GM19240 (cell line): ENCODE results near the gene SERTAD4.

ENCODE experiments used
- DNase-seq: peaks from one replicate; pipeline ENCODE4 v3.0.0; 2011; ENCODE audit warnings: low spot score; ENCODE audit not compliant: insufficient read length

SERTAD4 gene

DNA sequence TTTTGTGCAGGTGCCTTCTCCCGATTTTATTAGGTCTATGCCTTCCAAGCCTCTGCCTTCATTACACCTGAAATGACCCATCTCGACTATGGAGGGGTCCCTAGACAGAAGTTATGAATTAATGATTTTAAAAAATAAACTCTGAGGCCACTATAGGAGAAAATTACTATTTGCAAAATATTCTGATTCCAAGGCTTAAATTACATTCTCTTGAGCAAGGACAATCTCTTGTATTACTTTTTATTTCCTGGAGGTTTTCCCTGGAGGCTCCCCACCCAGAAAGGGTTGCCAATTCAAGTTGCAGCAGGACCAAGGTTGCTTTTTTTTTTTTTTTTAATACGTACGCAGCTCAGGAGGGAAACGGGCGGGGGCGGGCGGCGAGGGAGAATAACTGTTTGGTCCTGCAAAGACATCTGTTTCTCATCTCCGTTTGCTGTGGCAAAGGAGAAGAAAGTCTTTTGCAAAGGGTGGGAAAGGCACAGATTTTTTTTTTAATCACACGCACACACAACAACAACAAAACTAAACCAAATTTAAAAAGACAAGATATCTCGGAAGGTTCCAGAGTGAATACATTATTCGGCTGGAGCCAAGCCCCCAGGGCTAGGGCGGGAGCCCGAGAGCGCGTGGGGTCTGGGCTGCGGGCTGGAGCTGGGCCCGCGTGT lies 618 bp upstream of the SERTAD4 start:
- no peak for DNase-seq

DNA sequence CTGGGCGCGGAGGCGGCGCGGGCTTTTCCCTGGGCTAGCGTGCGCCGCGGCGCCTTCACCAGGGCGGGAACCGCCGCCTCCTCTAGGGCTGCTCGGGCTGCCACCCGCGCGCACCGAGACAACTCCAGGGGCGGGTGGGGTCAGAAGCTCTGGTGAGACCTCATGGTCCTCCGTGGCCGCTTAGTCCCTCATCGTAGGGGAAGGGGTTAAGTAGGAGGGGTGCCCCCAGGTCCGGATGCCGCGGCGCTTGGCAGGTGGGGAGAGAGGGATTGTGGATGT lies 559 bp downstream of the SERTAD4 start:
- DNase-seq, result no peak

DNA sequence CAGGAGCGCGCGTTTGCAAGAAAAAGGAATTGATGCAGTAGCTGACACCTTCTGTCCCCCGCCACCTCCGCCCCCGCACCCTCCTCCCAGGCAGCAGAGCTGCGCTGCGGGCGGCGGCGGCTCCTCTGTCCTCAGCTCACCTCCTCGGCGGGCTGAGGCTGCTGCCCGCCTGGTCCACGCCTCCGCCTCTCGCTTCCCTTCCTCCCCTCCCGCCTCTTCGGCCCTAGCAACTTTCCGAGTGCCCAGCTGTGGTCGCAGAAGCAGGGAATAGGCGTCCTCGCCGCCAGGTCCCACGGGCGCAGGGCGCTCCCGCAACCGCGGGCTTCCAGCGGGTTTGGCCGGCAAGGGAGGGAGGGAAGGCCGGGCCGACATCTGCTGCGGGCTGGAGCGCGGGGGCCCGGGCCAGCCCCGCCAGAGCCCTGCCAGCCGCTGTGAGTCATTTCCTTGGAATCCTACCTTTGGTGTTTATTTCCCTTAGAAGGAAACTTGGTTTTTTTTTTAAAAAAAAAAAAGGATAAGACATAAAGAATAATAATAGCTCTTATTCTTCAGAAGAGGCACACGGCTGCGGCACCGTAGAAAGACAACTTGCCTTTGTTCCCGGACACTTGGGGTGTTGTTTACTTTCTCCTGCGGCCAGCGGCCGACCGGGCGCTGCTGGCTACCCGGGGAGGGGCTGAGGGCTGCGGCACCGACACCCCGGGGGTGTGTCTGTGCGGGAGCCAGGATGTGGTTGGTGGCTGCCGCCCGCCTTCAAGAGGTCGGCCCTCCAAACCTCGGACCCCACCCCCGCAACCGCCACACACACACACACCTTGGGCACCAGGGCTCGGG lies 1.1 kb downstream of the SERTAD4 start:
- DNase-seq, result no peak

DNA sequence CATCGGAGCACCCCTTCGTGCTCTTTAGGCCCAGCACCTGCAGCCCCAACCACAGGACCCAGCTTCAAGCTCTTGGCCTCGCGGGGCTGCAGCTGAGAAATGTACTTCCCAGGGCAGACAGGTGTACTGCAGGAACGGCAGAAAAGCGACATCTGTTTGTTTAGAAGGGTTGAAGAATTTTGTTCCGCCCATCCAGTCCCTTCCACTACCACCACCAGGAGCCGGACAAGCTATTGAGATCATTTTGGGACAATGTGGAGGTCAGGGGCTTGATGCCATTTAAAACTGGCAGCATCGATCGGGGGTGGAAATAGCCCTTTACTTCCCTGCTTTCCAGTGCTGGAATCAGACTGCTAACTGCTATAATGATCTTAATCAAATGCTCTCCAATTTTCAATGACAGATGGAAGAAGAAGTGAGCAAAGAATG lies 1.7 kb downstream of the SERTAD4 start:
- DNase-seq, result no peak

DNA sequence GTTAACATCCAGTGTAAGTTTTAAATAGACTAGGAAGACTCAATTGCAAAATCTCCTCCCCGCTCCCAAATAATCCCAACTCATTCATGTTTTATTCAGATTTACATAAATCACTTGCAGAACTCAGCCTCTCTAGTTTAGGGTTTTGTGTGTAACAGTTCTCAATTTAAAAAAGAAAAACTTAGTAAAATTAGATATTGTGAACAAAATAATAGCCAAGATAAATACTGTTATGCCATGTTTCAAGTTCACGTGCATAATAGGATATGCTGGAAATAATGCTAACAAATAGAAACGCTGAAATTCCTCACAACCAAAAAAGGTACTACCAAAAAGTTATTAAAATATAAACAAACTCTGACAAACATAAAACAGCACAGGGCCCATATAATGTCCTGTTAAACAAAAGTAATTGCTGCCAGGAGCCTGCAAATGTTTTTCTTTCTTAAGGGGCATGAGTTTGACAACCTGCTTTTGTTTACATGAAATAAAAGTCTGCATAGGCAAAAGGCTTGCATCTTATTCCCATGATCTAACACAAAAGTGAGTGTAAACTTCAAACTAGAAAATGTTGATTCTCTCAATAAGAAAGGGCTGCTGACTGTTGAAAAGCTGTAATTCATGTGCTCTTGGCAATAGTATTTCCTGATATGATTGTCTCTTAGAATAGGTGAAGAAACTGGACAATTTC lies 2.9 kb downstream of the SERTAD4 start:
- DNase-seq, result no peak

DNA sequence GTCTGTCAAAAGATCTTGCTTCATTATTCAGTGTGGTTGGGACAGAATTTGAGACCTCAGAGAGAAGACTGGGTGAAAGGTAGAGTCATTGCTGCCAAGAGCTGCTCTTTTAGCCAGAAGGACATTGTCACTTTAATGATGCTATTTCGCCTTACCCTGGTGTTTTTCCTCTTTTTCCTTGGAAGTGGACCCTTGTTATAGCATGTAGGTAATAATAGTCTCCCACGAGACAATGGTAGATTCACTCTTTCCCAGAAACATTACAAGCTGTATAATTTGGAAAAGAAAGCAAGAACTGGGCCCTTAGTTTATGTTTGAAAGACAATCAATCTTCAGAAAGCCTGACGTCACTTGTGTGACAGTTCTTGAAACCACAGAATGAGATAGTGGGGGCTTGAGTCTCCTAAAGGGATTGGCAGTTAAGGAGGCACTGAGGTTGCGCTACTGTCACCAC lies 3.8 kb downstream of the SERTAD4 start:
- DNase-seq, result no peak

DNA sequence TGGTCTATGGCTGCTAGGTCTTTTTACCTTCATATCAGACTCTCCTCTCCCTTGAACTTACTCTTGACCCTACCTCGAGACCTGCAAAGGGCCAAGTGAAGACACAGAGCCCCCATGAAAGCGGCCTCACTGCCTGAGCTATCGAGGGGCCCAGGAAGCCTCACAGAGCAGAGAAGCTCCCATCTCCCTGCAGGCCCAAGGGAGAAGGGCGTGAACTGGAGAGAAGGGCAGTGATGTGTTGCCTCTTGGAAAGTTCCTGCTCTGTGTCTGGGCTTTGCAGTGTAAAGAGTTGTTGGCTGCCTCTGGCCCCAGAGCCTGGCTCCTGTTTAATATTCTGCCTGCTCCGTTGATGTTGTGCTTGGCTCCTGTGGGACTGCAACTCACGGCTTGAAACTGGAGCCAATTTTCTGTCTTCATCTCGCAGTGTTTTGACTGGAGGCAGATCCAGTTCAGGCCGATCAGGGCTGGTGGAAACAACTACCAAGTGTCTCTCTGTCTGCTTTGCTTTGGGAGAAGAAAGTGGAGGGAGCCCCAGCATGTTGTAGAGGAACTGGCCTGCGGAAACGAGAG lies 4.3 kb downstream of the SERTAD4 start:
- DNase-seq, result no peak

DNA sequence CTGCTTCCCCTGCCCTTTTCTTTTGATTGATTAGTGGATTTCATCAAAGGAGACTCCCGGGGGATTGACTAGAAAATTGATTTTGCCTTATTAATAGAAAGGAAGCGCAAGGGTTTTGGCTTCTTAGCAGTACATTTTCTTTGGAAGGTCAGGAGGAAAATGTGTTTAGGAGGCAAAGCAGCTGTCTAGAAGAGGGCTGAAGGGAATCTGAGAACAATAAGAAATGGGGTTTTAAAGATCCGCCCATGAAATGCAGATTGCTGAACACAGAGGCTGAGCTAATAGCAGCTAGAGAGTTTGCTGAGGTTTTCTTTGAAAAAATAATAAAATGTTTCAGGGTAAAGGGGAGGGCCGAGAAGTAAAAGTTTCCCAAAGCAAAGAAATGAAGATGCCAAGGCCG lies 4.9 kb downstream of the SERTAD4 start:
- no peak for DNase-seq

DNA sequence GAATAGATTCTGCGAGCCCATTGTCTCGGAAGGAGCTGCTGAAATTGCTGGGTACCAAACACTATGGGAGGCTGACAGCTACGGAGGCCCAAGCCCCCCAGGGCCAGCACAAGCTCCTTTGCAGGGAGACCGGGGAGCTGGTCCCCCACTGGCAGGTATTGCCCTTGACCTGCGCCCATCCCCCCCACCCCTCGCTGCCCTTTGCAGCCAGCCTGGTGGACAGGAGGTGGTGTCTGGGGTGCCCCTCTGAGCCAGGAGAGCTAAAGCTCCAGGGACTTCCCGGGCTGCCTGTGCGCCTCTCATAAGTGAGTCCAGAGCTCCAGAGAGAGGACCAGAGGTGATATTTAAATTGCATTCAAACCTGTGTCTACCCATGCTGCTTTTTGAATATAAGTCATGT lies 5.4 kb downstream of the SERTAD4 start:
- no peak for DNase-seq

DNA sequence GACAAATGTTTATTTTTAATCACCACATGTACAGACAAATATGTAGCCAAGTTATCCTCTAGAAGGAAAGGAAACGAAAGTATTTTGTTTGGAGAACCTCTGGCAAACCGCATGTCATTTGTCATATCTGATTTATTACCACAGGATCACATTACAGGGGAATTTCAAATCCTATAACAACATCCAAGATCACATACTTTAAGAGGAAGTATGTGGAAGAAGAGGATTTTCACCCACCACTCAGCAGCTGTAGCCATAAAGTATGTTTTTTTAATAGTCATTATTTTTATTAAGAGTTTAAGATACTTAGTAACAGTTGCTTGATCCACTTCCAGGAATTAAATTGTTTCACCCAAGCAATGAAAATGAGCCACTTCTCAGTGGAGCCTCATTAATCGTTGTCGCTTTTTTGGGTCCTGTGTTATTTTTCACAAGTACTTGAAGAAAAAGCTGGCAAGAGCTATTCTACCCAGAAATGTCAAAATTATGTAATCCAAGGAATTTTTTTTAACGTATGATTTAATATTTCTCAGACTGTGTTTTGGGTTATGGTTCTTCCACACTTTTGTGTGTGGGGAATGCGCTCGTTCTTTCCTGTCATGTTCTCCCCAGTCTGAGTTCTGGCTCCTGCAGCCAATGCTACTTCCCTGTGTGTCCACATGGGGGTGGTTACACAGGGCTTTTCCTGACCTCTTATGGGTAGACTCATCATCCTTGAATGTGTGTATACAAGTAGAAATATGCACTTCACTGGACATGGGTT lies 6.9 kb downstream of the SERTAD4 start:
- DNase-seq, result no peak

DNA sequence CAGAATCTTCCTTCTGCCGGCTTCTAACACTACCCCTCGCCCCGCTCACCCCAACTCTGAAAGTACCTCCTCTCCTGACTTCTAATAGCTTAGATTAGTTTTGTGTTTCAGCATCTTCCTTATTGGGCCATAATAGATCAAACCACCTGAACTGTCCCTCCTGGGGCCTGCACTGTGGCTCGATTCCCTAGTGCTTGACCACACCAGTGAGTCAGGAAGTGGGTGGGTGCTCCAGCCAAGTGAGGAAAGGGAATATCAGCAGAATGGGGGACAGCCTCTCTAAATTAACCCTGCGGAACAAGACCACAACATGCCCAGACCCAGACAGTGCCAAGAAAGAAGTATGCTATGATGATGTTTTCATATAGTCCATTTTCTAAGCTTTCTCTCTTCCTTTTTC lies 8.5 kb downstream of the SERTAD4 start:
- DNase-seq, result no peak

DNA sequence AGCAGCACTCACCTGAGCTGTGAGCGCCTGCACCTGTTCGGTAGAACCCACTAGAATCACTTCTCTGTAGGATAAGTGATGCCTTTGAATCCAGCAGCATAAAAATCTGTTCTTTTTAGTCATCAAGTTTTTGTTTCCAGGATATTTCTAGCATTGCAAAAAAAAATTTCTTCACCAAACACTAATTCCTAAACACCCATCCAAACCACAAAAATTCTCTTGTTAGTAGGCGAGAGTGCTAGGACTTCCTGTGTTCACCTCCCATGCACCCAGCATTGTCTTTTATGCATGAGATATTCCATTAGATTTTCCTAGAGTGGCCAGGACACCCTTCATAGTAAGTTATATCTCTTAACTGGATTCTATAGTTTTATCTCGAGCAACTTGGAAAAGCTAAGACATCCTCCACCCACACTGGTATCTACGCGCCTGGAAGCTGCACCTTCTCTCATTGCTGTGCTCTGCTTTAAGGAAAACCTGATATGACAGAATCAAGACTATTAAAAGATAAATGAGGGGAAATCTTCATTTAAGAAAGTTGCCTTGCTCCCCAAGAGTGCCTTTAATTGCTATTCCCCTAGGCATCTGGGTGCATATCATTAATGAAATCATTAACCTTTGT lies 12.3 kb downstream of the SERTAD4 start:
- no peak for DNase-seq

DNA sequence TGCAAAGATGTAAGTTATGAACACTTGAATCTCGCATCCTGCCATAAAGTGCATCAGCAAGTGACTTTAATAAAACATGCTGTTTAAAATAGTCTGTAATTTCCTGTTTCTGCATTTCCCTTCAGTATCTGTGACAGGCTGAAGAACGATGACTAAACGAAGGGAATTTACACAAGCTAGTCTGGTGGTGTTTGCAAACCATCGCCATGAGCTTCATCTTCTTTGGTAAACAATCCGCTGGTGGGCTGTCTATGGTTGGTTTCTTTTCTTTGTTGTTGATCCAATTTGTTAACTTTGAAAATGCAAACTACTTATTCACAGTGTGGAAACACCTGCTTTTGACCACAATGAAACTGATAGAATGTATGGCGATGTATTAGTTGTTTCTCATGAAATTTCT lies 13.9 kb downstream of the SERTAD4 start:
- DNase-seq, result no peak

DNA sequence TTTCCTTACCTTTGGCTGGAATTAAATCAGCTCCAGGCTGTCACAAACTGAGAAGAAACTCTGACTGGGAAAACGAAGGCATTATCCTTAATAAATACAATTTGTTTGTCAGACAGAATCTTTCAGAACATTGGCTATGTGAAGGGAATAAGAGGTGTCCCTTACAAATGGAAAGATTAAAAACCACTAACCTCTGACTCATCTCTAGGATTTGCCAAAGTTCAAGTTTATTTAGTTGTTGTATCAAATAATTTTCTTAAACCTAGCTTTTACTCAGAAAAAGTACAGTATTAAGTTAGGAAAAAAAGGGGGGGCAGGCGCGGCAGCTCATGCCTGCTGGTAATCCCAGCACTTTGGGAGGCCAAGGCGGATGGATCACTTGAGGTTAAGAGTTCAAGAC lies 15.7 kb downstream of the SERTAD4 start:
- DNase-seq, result no peak

DNA sequence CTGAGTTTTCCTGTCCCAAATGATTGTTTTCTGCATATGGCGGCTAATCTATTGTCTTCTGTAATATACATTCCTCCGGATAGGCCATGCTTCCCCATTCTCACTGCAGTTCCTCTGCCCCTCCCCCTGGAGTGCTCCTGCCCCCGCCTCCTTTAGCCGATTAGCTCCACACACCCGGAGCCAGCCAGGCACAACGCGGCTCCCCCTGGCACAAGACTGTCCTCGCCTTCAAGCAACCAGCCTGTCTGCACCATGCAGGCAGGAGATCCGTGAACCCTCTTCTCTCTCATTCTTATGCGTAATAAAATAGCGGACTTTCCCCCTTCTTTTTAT lies 18.0 kb downstream of the SERTAD4 start:
- DNase-seq, result no peak

DNA sequence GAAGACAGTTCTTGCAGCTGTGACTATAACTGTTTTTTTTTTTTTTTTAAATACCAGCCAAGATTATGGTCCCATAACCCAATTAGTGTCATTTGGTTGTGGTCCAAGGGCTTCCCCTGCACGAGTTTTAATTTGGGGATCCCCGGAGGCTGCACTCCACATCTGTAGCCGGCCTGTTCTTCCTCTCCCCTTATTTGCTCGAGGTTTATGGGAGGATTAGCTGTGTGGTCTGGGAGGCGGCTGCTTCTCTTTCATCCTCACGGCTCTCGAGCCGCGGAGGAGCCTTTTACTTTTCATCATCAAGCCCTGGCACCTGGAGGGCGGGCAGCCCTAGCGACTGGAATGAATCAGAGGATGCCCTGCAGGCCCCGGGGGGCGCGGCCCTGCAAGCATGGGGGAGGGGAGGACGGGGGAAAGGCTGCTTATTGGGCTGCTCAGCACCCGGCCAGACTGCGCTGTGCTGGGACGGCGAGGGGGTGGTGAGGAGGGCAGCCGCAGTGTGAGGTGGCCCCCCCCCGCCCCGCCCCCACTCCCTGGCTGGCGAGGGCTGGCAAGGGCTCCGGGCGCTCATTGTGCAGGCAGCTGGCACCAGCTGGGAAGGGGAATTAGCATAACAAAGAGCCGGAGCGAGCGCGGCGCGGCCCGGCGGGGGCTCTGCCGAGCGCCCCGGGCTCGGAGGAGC lies 18.5 kb downstream of the SERTAD4 start:
- no peak for DNase-seq

DNA sequence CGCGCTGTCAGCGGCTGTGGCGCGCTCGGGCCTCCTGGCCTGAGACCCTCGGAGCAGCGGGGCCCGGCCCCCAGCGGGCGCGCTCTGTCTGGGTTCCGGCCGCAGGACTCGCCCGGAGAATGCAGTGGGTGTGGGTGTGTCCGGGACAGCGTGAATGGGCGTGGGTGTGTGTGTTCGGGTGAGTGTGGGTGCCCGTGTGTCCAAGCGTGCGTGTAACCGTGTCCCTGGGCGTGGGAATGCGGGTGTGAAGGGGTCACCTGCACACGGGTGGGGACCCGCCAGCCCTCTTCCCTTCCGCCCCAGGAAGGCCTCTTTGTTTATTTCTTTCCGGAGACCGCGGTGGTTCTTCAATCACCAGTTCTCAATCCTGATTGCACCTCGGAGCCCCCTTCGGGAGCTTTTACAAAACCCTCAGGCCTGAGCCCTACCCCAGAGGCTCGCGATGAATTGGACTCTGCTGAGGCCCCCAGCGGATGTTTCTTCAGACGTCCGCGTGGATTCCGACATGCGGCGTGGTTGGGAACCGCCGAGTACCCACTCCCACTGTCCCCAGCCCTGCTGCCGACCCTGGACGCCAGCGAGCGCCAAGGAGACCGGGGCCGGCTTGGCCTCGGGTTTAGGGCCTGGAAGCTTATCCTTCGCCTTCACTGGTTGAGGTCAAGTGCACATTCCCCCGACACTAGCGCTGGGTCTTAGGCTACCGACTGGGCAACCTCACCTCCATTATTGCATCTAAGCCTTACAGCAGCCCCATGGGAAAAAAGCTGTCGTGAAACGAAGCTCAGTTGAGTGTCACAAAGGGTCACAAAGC lies 19.3 kb downstream of the SERTAD4 start:
- DNase-seq, result no peak

DNA sequence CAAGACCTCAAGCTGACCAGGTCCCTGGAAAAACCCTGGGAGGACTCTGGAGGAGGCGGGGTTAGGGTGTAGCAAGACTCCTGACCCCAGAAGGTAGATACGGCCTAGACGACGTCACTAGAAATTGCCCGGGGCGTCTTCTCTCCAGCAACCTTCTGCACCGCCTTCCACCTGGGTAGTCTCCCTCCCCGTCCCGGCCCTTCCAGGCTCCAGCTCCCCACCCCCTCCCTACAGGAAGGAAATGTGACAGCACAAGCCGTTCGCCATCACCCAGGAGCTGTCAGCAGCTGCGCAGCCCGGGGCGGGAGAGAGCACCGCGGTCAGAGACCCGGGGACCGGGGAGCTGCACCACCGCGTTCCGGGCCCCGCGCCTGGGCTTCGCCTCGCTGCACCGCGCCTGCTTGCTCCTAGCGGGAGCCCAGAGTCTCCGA lies 20.0 kb downstream of the SERTAD4 start:
- no peak for DNase-seq

DNA sequence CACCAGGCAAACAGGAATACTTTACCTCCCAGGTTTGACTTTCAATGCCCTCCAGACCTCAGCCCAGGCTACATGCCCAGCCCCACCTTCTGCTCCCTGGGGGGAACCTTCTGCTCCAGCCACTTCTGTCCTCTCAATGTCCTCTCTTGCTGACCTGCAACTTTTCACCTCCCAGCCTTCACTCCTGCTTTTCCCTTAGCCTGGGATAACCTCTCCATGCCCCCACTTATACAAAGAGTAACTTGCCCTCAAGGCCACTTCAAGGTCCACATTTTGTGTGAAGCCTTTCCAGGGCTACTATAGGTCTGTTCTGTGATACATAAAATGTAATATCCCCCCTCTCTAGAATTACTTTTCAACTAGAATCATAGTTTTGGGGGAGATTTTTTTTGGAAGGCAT lies 21.7 kb downstream of the SERTAD4 start:
- no peak for DNase-seq
